ENCODE results near the gene SLC22A1. TPM values are rescaled to one million over a fixed set of nuclear protein-coding genes. Genes with fewer than 3 reads are reported as not detected.
"Not testable (repeated sequence)": the region's sequence is repeated elsewhere in the genome, so short reads cannot be mapped to it uniquely, and the experiment has no call there.

The SLC22A1 gene
- total RNA-seq, 2 donors from 2014 or later, result 5.8 to 11.0 TPM

- H3K4me1 Mint-ChIP-seq (ENCODE audit: low read depth in 2 of 2), result peaks cover 0 to 15% of the 10 kb centered on the region in 2 donors
- H3K36me3 Mint-ChIP-seq, result no peaks in the 10 kb centered on the region
- no peaks in the 10 kb centered on the region for H3K27me3 Mint-ChIP-seq
- ATAC-seq, result no peak
- no peaks in the 10 kb centered on the region for H3K9me3 Mint-ChIP-seq
- no peak for DNase-seq (ENCODE audit: low spot score)
- H3K4me3 Mint-ChIP-seq, result no peak overlapping the region
- no peak overlapping the region for H3K27ac Mint-ChIP-seq
Measured at GRCh38 chr6:160118620-160119229, 2.9 kb upstream of the SLC22A1 start.

- H3K9me3 Mint-ChIP-seq, result no peaks in the 10 kb centered on the region
- DNase-seq (ENCODE audit: low spot score) (no peak), ATAC-seq (no peak)
- H3K4me1 Mint-ChIP-seq (ENCODE audit: low read depth in 2 of 2), result peaks cover 0 to 22% of the 10 kb centered on the region in 2 donors
- no peaks in the 10 kb centered on the region for H3K36me3 Mint-ChIP-seq
- H3K4me3 Mint-ChIP-seq, result no peak overlapping the region
- H3K27ac Mint-ChIP-seq, result no peak overlapping the region
- H3K27me3 Mint-ChIP-seq, result no peaks in the 10 kb centered on the region
Measured at GRCh38 chr6:160120087-160120486, 1.5 kb upstream of the SLC22A1 start.

GRCh38 chr6:160121981-160122380 is 366 bp downstream of the SLC22A1 start:
- peaks cover 0 to 17% of the 10 kb centered on the region in 2 donors for H3K4me1 Mint-ChIP-seq (ENCODE audit: low read depth in 2 of 2)
- H3K27ac Mint-ChIP-seq, result no peak overlapping the region
- H3K27me3 Mint-ChIP-seq, result no peaks in the 10 kb centered on the region
- H3K36me3 Mint-ChIP-seq, result no peaks in the 10 kb centered on the region
- no peak for DNase-seq (ENCODE audit: low spot score)
- no peak overlapping the region for H3K4me3 Mint-ChIP-seq
- peak; percentile 22 to 46 for ATAC-seq
- no peaks in the 10 kb centered on the region for H3K9me3 Mint-ChIP-seq

GRCh38 chr6:160122744-160123143 is 1.1 kb downstream of the SLC22A1 start:
- Mint-ChIP-seq H3K36me3 (no peaks in the 10 kb centered on the region), H3K27me3 (no peaks in the 10 kb centered on the region)
- no peak for ATAC-seq

GRCh38 chr6:160124007-160124406 is 2.4 kb downstream of the SLC22A1 start:
- peak in 1 of 2 donors; percentile 9 for ATAC-seq
- Mint-ChIP-seq H3K9me3 (no peaks in the 10 kb centered on the region), H3K4me3 (no peak overlapping the region), H3K4me1 (ENCODE audit: low read depth in 2 of 2) (peaks cover 0 to 20% of the 10 kb centered on the region in 2 donors), H3K27me3 (no peaks in the 10 kb centered on the region), H3K27ac (peak overlapping the region in 1 of 2 donors; percentile 4), H3K36me3 (no peaks in the 10 kb centered on the region)
- no peak for DNase-seq (ENCODE audit: low spot score)

More at GRCh38 chr6:160122744-160123143, 1.1 kb downstream of the SLC22A1 start:
- Mint-ChIP-seq H3K4me3 (no peak overlapping the region), H3K4me1 (ENCODE audit: low read depth in 2 of 2) (peaks cover 0 to 20% of the 10 kb centered on the region in 2 donors), H3K27ac (no peak overlapping the region), H3K9me3 (no peaks in the 10 kb centered on the region)
- DNase-seq (ENCODE audit: low spot score), result no peak

GRCh38 chr6:160124605-160125004 is 3.0 kb downstream of the SLC22A1 start:
- DNase-seq (ENCODE audit: low spot score) (no peak), ATAC-seq (no peak)
- no peak overlapping the region for H3K27ac Mint-ChIP-seq
- H3K9me3 Mint-ChIP-seq, result no peaks in the 10 kb centered on the region
- no peaks in the 10 kb centered on the region for H3K27me3 Mint-ChIP-seq
- no peak overlapping the region for H3K4me3 Mint-ChIP-seq
- no peaks in the 10 kb centered on the region for H3K36me3 Mint-ChIP-seq
- H3K4me1 Mint-ChIP-seq (ENCODE audit: low read depth in 2 of 2), result peaks cover 6 to 22% of the 10 kb centered on the region in 2 donors

GRCh38 chr6:160125105-160125504 is 3.5 kb downstream of the SLC22A1 start:
- H3K4me1 Mint-ChIP-seq (ENCODE audit: low read depth in 2 of 2), result peaks cover 7 to 23% of the 10 kb centered on the region in 2 donors
- not testable (repeated sequence) for H3K36me3 Mint-ChIP-seq

GRCh38 chr6:160127270-160128124 is 5.9 kb downstream of the SLC22A1 start:
- peaks cover 3% of the 10 kb centered on the region for H3K36me3 Mint-ChIP-seq
- peaks cover 13 to 35% of the 10 kb centered on the region in 2 donors for H3K4me1 Mint-ChIP-seq (ENCODE audit: low read depth in 2 of 2)
- DNase-seq (ENCODE audit: low spot score) (no peak), ATAC-seq (no peak)
- H3K27me3 Mint-ChIP-seq, result no peaks in the 10 kb centered on the region
- no peak overlapping the region for H3K4me3 Mint-ChIP-seq
- H3K9me3 Mint-ChIP-seq, result no peaks in the 10 kb centered on the region
- peak overlapping the region in 1 of 2 donors; percentile 47 for H3K27ac Mint-ChIP-seq

More at GRCh38 chr6:160125105-160125504, 3.5 kb downstream of the SLC22A1 start:
- not testable (repeated sequence) for H3K9me3 Mint-ChIP-seq; H3K27ac Mint-ChIP-seq; DNase-seq (ENCODE audit: low spot score); H3K27me3 Mint-ChIP-seq; H3K4me3 Mint-ChIP-seq; ATAC-seq

GRCh38 chr6:160128125-160128683 is 6.6 kb downstream of the SLC22A1 start:
- DNase-seq (ENCODE audit: low spot score) (no peak), ATAC-seq (no peak)
- peak overlapping the region in 1 of 2 donors; percentile 47 for H3K27ac Mint-ChIP-seq
- H3K36me3 Mint-ChIP-seq, result peaks cover 6% of the 10 kb centered on the region
- H3K4me1 Mint-ChIP-seq (ENCODE audit: low read depth in 2 of 2), result peaks cover 13 to 40% of the 10 kb centered on the region in 2 donors
- no peak overlapping the region for H3K4me3 Mint-ChIP-seq
- no peaks in the 10 kb centered on the region for H3K9me3 Mint-ChIP-seq
- no peaks in the 10 kb centered on the region for H3K27me3 Mint-ChIP-seq

GRCh38 chr6:160128879-160129516 is 7.4 kb downstream of the SLC22A1 start:
- Mint-ChIP-seq H3K27me3 (no peaks in the 10 kb centered on the region), H3K9me3 (no peaks in the 10 kb centered on the region), H3K4me1 (ENCODE audit: low read depth in 2 of 2) (peaks cover 13 to 34% of the 10 kb centered on the region in 2 donors), H3K36me3 (peaks cover 6% of the 10 kb centered on the region), H3K4me3 (no peak overlapping the region), H3K27ac (peak overlapping the region in 1 of 2 donors; percentile 64)
- no peak for DNase-seq (ENCODE audit: low spot score)
- no peak for ATAC-seq

- ATAC-seq (no peak), DNase-seq (ENCODE audit: low spot score) (no peak)
- no peaks in the 10 kb centered on the region for H3K27me3 Mint-ChIP-seq
- H3K27ac Mint-ChIP-seq, result peak overlapping the region in 1 of 2 donors; percentile 64
- H3K4me3 Mint-ChIP-seq, result no peak overlapping the region
- no peaks in the 10 kb centered on the region for H3K9me3 Mint-ChIP-seq
- peaks cover 13 to 30% of the 10 kb centered on the region in 2 donors for H3K4me1 Mint-ChIP-seq (ENCODE audit: low read depth in 2 of 2)
- peaks cover 6% of the 10 kb centered on the region for H3K36me3 Mint-ChIP-seq
Measured at GRCh38 chr6:160129881-160130615, 8.4 kb downstream of the SLC22A1 start.

- no peak overlapping the region for H3K4me3 Mint-ChIP-seq
- no peaks in the 10 kb centered on the region for H3K27me3 Mint-ChIP-seq
- no peaks in the 10 kb centered on the region for H3K9me3 Mint-ChIP-seq
- peaks cover 6% of the 10 kb centered on the region for H3K36me3 Mint-ChIP-seq
- H3K27ac Mint-ChIP-seq, result peak overlapping the region in 1 of 2 donors; percentile 8
- no peak for DNase-seq (ENCODE audit: low spot score)
- no peak for ATAC-seq
- peaks cover 13 to 30% of the 10 kb centered on the region in 2 donors for H3K4me1 Mint-ChIP-seq (ENCODE audit: low read depth in 2 of 2)
Measured at GRCh38 chr6:160130729-160131484, 9.3 kb downstream of the SLC22A1 start.
